GM19452 (cell line): ENCODE data around the gene TM4SF5.

Experiments
- ATAC-seq: cut with Tn5 transposase; IDR thresholded peaks from one replicate; pipeline ENCODE4 v1.9.1; 2021; ENCODE audit not compliant: unreplicated experiment

Gene TM4SF5

GRCh38 chr17:4744999-4745969, 26.4 kb upstream of the TM4SF5 start:
- ATAC-seq: no peak

- ATAC-seq: no peak
These were observed 23.8 kb upstream of the TM4SF5 start for GRCh38 chr17:4747847-4748246.

DNA sequence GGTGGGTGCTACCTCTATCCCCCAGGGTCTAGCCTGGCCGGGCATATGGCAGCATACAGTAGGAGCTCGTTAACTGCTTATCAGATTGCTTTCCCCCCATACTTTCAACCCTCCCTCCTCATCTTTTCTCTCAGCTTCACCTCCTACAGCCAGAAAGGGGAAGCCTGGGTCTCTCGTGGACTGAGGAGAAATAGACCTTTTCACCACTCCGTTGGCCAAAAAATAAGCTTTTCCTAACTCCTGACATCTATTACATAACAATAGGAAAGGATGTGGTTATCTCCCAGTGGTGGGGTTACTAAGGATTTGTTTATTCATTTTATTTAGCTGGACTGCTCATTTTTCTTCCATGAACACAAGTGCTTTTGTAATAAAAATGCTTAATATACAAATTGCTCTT, 23.0 kb upstream of the TM4SF5 start:
- ATAC-seq: no peak

- ATAC-seq: no peak
These were observed 21.1 kb upstream of the TM4SF5 start for GRCh38 chr17:4750606-4751005.

DNA sequence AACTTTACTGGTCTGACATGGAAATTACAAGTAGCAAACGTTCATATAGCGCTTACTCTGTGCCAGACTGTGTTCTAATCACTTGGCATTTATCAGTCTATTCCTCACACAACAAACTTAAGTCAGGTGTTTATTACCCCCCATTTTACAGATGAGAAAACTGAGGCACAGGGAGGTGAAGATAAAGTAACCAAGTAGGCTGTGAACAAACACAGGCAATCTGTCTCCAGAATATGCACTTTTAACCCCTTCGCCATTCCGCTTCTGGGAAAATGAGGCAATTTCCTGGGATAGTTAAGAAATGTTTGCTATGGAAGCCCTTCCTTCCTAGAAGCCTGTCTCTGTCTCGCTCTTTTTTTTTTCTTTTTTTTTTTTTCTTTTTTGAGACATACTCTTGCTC, 19.8 kb upstream of the TM4SF5 start:
- ATAC-seq: no peak

DNA sequence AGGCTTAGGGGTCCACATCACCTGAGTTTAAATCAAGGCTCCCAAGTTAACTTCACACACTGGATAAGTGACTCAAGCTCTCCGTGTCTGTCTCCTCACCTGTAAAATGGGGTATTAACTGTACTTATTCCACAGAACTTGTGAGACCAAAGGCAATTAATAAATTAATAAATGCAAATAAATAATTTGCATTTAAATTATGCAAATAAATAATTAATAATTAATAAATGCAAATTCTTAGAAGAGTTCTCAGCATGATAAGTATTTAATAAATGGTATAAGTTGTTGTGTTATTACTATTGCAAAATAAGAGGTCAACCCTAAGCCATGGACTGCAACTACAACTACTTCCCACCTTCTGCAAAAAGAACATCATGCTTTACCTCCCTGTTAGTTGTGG, 18.3 kb upstream of the TM4SF5 start:
- no peak for ATAC-seq

DNA sequence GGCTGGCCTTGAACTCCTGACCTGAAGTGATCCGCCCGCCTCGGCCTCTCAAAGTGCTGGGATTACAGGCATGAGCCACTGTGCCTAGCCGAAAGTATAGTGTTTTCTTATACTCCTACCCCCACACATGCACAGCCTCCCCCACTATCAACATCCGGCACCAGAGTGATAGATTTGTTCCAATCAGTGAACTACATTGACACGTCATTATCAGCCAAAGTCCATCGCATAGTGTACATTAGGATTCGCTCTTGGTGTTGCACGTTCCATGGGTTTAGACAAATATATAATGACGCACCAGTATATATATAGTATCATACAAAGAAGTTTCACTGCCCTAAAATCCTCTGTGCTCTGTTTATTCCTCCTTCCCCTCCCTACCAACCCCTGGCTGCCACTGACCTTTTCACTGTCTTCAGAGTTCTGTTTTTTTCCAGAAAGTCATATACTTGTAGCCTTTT, 11.9 kb upstream of the TM4SF5 start:
- ATAC-seq: no peak

GRCh38 chr17:4764595-4764994, 7.1 kb upstream of the TM4SF5 start:
- ATAC-seq: no peak

- no peak for ATAC-seq
These were observed 5.5 kb upstream of the TM4SF5 start for GRCh38 chr17:4766201-4766600.

- ATAC-seq: no peak
These were observed 5.0 kb upstream of the TM4SF5 start for GRCh38 chr17:4766723-4767122.

DNA sequence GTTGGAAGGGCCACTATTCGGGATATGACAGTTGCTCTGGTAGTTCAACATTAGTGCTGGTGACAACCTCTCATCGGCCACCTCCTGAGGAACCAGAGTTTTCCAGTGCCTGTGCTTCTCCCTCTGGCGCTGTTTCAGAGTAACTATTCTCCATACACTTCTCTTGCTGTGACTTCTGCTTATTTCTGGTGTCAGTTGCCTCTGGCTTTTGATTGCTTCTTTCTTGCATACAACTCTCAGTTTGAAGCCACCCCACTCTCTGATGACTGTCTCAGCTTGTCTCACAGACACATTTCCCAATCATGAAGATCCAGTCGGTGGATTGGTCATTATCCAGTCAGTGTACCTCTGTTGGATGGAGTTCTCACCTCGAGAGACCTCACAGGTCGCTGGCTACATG, 3.4 kb upstream of the TM4SF5 start:
- no peak for ATAC-seq

- no peak for ATAC-seq
These were observed 2.1 kb upstream of the TM4SF5 start for GRCh38 chr17:4769628-4770027.

GRCh38 chr17:4772235-4772613, 538 bp downstream of the TM4SF5 start:
- no peak for ATAC-seq

DNA sequence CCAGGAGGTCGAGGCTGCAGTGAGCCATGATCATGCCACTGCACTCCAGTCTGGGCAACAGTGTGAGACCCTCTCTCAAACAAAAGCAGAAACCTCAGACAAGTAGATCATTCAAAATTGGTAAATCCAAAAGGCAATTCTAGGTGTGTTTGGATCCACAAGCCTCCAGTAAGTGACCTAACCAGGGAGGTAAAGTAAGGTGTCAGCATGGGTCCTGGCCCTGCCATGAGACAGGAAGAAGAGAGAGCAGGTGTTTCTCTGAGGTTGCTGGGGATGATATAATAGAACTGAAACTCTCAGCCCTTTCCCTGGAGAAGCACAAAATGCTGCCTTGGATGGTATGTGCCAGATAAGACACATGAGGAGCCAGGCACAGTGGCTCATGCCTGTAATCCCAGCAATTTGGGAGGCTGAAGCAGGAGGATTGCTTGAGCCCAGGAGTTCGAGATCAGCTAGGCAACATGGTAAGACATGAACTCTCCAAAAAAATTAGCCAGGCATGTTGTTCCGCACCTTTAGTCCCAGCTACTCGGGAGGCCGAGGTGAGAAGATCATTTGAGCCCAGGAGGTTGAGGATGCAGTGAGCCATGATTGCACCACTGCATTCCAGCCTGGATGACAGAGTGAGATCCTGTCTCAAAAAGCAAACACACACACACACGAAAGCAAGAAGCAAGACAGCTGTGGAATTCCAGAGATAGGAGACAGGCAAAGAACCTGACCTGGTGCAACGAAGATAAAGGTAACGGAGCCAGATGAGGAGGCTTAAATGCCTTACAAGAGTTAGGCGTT, 6.5 kb downstream of the TM4SF5 start:
- no peak for ATAC-seq

GRCh38 chr17:4780325-4780955, 8.8 kb downstream of the TM4SF5 start:
- ATAC-seq: no peak

DNA sequence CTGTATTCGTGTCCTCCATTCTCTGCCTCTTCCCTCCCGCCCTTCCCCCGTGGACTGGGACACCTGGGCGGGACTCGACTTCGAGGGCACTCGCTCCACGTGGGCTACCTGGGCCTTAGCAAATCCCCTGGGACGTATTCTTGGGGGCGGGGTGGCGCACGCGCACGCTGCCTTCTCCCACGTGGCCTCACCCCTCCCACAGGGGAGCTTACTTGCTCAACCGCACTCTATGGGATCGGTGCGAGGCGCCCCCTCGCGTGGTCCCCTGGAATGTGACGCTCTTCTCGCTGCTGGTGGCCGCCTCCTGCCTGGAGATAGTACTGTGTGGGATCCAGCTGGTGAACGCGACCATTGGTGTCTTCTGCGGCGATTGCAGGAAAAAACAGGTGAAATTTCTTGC, 11.0 kb downstream of the TM4SF5 start:
- no peak for ATAC-seq

DNA sequence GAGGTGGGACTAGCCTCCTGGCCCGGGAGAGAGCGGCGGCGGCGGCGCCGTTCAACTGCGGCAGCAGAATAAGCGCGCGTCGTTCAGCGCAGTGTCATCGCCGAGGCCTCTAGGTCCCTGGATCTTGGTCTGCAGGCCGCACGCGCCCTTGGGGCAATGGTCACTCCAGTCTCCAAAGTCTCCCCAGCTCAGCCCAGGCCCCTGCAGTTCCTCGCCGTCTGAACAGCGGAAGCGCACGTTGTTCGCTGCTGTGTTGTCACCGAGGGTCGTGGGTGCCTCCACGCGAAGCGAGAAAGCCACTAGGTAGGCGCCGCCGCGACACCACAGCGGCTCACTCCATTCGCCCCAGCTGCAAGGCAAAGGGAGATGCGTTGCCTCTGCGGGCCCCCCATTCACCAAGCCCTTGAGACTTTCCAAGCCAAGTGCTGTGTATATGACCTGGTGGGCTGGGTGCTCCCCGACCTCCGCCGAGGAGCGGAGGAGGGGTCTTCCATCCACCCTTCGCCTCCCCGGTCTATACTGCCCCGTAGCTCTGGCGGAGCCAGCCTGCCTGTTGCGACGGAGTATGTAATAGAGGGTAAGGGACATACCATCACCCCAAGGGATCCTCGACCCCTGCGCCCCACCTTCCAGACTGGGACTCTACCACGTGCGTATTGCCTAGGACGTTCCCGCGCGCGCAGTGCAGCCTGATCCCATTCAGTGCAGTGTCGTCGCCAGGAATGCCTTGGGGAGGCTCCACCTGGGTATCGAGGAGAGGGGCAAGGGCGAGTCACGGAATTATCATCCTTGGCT, 13.8 kb downstream of the TM4SF5 start:
- no peak for ATAC-seq

- ATAC-seq: no peak
These were observed 14.4 kb downstream of the TM4SF5 start, which contains the start of gene VMO1 for GRCh38 chr17:4786106-4786511. TSS of gene VMO1 (minus strand) at chr17:4786364. CDS start at chr17:4786352, 12 bp downstream.

DNA sequence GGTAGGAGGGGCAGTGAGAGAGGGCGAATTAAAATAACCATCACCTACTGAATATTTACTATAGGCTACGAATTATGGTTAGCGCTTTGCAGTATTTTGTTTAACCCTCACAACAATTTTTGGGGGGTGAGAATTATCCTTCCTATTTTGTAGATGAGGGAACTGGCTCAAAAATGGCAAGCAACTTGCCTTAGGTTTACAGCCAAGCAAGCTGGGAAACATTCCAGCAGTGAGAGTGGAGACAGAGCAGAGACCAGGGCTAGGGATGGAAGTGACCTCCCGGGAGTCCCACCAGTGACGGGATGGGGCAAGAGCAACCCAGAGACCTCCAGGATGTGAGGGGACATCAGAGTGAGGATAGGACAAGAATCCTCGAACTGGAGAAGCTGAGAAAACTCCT, 14.8 kb downstream of the TM4SF5 start:
- no peak for ATAC-seq

DNA sequence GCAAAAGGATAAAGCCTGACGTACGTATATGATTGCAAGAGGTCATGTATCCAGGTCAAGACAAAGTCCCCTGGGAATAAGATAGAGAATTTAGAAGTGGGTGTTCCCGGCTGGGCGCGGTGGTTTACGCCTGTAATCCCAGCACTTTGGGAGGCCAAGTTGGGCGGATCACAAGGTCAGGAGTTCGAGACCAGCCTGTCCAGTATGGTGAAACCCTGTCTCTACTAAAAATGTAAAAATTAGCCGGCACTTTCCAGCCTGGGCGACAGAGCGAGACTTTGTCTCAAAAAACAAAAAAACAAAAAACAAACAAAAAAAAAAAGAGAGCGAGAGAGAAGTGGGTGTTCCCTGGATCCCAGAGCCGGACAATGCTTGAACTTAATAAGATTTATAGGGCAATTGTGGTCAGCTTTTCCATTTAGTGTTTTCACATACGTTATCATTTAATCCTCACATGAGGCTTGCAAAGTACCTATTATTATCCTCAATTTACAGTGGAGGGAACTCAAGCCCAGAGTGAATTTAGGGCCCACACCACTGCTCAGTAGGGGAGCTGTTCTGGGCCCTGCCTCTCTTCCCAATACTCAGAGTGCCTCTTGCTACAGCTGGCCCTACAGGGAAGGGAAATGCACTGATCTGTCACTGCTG, 16.6 kb downstream of the TM4SF5 start:
- no peak for ATAC-seq
